DLD1 (cell line): ENCODE data around the gene NACC2.

Experiments used
- in situ Hi-C: cut with HindIII; loops from 2 replicates; pipeline ENCODE4 v1.10.0; 2017; ENCODE audit warnings: low sequenced_read_pairs

The NACC2 gene

GRCh38 chr9:135985889-135986288 is 109.2 kb downstream of the NACC2 start:
- in situ Hi-C loops, result no loop called here

GRCh38 chr9:135985459-135985774 is 109.7 kb downstream of the NACC2 start:
- in situ Hi-C loops, result no loop called here

GRCh38 chr9:135984072-135984710 is 110.9 kb downstream of the NACC2 start:
- in situ Hi-C loops, result no loop called here

GRCh38 chr9:135983208-135984071 is 111.6 kb downstream of the NACC2 start:
- in situ Hi-C loops, result no loop called here

GRCh38 chr9:135982499-135983207 is 112.4 kb downstream of the NACC2 start:
- in situ Hi-C loops, result no loop called here

GRCh38 chr9:135980926-135981630 is 114.0 kb downstream of the NACC2 start:
- in situ Hi-C loops, result no loop called here

GRCh38 chr9:135979547-135980166 is 115.4 kb downstream of the NACC2 start:
- in situ Hi-C loops, result no loop called here

GRCh38 chr9:135978642-135979546 is 116.2 kb downstream of the NACC2 start:
- in situ Hi-C loops, result no loop called here

- in situ Hi-C loops, result no loop called here
These were observed 118.1 kb downstream of the NACC2 start for GRCh38 chr9:135976944-135977343.

- in situ Hi-C loops, result no loop called here
These were observed 118.6 kb downstream of the NACC2 start for GRCh38 chr9:135976531-135976930.

- in situ Hi-C loops, result no loop called here
These were observed 119.3 kb downstream of the NACC2 start for GRCh38 chr9:135975834-135976233.

- in situ Hi-C loops, result no loop called here
These were observed 120.9 kb downstream of the NACC2 start for GRCh38 chr9:135974220-135974573.

- in situ Hi-C loops, result no loop called here
These were observed 121.5 kb downstream of the NACC2 start for GRCh38 chr9:135973277-135974219.

- in situ Hi-C loops, result no loop called here
These were observed 123.2 kb downstream of the NACC2 start for GRCh38 chr9:135971892-135972291.

- in situ Hi-C loops, result no loop called here
These were observed 123.8 kb downstream of the NACC2 start for GRCh38 chr9:135971111-135971766.

GRCh38 chr9:135970128-135970815 is 124.8 kb downstream of the NACC2 start:
- in situ Hi-C loops, result no loop called here

GRCh38 chr9:135969064-135969683 is 125.9 kb downstream of the NACC2 start:
- in situ Hi-C loops, result no loop called here
